GM19452 (cell line): Measurements from ENCODE around the gene PRKCE.

Experiments used
- ATAC-seq: cut with Tn5 transposase; IDR thresholded peaks from one replicate; pipeline ENCODE4 v1.9.1; 2021; ENCODE audit not compliant: unreplicated experiment

The PRKCE gene

DNA sequence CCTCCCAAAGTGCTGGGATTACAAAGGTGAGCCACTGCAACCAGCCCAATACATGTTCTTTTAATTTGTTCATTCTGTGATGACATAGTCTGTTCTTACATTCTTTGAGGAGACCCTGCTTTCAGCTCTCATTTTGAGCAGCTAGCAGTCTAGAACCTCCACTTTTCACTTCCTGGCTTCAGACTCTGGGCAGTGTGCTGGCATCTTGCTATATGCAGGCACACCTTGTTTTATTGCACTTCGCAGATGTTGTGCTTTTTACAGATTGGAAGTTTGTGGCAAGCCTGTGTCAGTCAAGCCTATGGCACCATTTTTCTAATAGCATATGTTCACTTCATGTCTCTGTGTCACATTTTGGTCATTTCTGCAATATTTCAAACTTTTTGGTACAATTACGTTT is 72.4 kb downstream of the PRKCE start:
- ATAC-seq = no peak

DNA sequence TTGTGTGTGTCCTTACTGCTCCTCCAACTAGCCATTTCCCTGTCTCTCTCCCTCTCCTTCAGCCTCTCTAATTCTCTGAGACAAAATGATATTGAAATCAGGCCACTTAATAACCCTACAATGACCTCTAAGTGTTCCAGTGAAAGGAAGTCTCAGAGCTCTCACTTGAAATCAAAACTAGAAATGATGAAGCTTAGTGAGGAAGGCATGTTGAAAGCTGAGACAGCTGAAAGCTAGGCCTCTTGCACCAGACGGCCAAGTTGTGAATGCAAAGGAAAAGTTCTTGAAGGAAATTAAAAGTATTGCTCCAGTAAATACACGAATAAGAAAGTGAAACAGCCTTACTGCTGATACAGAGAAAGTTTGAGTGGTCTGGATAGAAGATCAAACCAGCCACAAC is 72.9 kb downstream of the PRKCE start:
- ATAC-seq = no peak

- ATAC-seq = no peak
Measured at GRCh38 chr2:45725731-45726130, 74.3 kb downstream of the PRKCE start.

- ATAC-seq = no peak
Measured at GRCh38 chr2:45726188-45726587, 74.7 kb downstream of the PRKCE start.

DNA sequence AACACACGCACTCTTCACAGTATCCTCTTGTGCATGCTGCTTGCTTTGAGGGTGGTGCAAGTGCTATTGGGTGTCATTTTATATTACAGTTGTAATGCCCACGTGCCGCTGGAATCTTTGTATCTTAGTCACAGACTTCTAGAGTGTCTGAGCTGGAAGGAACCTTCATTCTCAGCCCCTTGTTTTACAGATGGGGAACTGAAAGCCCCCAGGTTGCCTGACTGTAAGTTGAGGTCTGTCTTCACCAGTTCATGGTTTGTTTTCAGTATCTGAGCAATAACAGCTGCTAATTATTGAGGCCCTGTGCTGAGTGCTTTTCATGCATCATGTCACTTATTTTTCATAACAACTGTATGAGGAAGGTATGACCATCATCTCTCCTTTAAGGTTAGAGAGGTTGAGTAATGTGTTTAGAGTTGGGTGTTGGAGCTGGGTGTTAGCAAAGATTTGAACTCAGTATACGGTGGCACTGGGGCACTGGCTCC is 77.0 kb downstream of the PRKCE start:
- peak; percentile 79 for ATAC-seq

GRCh38 chr2:45729753-45730512 is 78.5 kb downstream of the PRKCE start:
- peak; percentile 52 for ATAC-seq

DNA sequence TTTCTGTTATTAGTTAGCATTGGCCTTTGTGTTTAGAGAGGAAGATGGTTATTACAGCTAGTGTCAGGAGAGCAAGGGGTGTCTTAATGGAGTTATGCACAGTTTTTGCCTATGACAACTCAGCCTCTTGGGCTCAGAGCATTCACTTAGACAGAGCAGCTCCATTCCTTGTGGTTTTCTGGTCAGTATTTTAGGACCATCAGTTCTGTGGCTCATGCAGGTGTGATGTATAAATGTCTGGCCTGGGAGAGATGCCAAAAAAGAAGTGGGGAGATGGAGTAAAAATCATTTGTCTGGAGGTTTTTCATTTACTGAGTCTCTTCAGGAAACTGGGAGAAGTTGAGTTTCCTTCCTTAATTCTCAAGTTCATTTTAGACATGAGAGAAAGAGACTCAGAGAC is 79.7 kb downstream of the PRKCE start:
- no peak for ATAC-seq

DNA sequence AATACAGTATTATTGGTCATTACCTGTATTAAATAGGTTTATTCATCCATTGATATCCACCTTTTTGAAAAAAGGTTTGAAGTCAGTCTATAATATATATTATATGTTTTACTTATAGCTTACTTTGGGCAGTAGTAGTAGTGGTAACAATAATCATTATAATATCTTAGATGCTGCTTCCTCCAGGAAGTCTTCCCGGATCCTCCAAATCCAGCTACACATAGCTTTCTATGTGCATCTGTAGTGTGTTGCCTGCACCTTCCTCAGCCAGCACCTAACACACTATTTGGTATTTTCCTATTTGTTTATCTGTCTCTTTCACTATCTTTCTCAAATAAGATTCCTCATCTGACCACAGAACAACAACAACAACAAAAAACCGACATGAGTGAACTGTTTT is 81.0 kb downstream of the PRKCE start:
- ATAC-seq = no peak

GRCh38 chr2:45732946-45733345 is 81.5 kb downstream of the PRKCE start:
- no peak for ATAC-seq

GRCh38 chr2:45734336-45734735 is 82.9 kb downstream of the PRKCE start:
- no peak for ATAC-seq

DNA sequence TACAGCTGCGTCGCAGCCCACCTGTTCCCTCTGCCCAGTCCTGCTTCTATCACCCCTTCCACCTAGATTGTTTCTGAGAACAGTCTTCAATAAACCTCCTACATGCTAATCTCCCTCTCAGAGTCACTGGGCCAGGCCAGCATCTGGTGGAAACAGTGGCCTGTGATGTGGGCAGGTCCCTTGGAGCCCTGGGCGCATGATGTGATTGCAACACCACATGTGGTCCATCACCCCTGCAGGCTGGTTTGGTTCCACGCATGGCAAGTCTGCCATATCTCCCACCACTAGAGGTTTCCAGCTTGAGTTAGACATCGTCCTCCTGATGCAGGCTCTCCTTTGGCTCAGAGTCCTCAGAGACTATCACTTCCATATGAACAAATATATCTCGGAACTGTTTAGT is 83.5 kb downstream of the PRKCE start:
- no peak for ATAC-seq

- ATAC-seq = no peak
Measured at GRCh38 chr2:45736757-45737704, 85.6 kb downstream of the PRKCE start.

- ATAC-seq = no peak
Measured at GRCh38 chr2:45739796-45740485, 88.5 kb downstream of the PRKCE start.

- ATAC-seq = no peak
Measured at GRCh38 chr2:45741161-45741850, 89.8 kb downstream of the PRKCE start.

- ATAC-seq = no peak
Measured at GRCh38 chr2:45743531-45744396, 92.3 kb downstream of the PRKCE start.

DNA sequence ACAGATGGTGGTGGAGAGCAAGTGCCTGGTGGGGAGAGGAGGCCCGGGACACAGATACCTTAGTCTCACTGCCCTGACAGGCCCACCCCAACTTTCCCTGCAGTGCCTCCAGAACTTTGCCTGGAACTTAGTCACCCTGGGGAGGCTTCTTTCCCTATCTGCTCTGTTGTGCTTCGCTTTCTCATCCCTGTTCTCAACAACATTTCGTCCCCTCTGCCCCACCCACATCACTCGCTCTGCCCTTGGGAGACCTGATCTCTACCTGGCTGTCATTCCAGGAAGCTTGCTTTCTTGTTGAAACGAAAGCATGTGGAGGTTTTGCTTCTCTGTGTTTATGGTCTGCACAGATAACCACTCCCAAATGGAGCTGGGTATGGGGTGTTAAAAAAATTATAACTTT is 93.8 kb downstream of the PRKCE start:
- no peak for ATAC-seq

DNA sequence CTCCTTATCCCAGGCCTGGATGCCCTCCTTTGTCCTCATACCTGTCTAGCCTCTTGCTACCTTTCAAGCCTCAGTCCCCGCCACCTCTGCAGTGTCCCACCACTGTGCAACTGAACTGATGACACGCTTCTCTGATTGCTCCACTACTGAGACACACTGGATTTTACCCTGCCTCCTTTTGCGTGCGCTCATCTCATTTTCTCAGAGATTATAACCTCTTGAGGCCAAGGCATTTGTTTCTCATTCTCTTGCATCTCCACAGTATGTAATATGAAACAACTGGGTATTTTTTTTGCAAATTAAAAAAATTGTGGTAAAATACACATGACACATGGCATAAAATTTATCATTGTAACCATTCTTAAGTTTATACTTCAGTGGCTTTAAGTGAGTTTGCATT is 95.4 kb downstream of the PRKCE start:
- no peak for ATAC-seq

- ATAC-seq = no peak
Measured at GRCh38 chr2:45747363-45747762, 95.9 kb downstream of the PRKCE start.

GRCh38 chr2:45748239-45748638 is 96.8 kb downstream of the PRKCE start:
- no peak for ATAC-seq

GRCh38 chr2:45750001-45750400 is 98.5 kb downstream of the PRKCE start:
- no peak for ATAC-seq
